Measurements from ENCODE around the gene ZFYVE26.
"Not testable (repeated sequence)": the region's sequence is repeated elsewhere in the genome, so short reads cannot be mapped to it uniquely, and the experiment has no call there.

ZFYVE26 gene

DNA sequence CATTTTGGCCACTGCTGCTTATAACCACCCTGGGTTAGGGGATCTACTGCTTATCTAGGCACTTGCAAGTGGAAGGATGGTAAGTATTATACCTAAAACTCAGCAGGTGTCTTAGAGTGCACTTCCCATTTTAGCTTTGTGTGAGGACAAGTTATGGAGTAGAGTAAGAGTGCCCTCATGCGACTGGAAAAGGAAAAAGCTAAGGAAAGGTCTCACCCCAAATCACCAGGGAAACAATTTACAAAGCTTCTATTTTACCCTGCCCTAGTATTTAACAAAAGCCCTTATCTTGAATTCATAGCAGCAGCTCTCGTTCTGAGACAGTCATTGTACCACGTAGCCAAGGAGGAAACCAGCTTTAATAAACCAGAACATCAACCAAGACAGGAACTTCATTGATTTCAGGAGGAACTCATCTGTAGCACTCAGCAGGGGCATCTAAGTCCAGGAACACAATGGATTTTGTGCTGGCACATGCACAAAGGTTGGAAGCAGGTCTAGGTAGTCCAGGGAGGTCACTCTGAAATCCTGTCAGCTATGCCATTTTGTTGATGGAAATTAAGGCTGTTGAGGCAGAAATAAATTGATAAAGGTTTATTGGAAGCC, 111.8 kb downstream of the ZFYVE26 start:
- peak; percentile 59 to 68 for DNase-seq

DNA sequence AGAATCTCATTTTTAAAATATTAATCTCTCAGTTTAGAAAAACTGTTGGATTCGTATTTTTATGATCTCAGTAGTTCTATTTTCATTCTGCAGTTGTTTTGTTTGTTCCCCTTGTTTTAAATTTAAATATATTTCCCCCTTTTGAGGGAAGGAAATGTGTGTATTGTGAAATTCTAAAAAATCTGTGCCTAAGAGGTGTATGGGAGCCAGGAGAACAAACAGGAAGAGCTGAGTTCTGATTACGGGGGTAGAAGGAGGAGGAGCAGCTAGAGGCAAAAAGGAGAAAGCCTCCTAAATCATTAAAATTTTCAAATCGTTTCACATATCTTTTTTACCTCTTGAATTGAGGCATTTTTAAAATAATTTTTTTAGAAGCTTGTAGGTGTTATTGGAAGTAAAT, 112.4 kb downstream of the ZFYVE26 start:
- no peak for DNase-seq

DNA sequence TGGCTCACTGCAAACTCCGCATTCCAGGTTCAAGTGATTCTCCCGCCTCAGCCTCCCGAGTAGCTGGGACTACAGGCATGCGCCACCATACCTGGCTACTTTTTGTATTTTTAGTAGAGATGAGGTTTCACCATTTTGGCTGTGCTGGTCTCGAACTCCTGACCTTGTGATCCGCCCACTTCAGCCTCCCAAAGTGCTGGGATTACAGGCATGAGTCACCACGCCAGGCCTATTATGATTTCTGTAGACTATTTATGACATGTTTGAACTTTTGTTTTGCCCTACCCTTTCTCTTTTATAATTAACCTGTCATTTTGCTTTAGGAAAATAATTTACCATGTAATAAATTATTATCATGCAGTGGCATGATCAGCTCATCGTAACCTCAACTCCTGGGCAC, 114.9 kb downstream of the ZFYVE26 start, which contains the start of gene RDH12:
RDH12 (plus strand) TSS at position 395 of the 400 bp plus-strand sequence. CDS start 20,757 bp downstream, outside the sequence.
- not testable (repeated sequence) for DNase-seq

DNA sequence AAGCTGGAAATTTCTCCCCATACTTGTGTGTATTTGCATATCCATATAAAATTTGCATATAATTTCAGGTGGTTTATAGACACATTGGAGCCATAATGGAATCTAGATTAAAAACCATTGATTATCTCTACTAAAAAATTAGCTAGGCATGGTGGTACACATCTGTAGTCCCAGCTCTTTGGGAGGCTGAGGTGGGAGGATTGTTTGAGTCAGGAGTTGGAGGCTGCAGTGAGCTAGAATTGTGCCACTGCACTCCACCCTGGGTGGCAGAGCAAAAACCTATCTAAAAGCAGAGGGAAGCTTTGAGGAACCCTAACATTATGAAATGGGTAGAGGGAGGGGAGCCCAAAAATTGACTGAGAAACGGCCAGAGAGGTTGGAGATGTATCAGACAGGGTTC, 118.2 kb downstream of the ZFYVE26 start:
- no peak for DNase-seq

DNA sequence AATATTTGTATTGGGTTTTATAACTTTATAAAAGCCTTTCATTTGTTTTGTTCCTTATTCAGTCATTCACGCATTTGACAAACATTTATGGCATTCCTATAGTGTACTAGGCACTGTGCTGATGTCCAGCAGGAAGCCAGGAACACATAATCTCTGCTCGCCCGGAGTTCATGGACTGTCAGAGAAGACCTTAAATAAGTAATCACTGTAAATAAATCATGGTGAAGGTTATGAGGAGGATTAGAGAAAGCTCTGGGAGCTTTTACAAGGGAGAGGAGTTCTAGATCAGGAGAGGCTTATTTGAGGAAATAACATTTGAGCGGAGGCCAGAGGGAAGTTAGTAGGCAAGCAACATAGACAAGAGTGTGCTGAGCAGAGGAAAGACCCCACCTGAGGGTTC, 119.4 kb downstream of the ZFYVE26 start:
- DNase-seq = no peak

All from SHP77 (cell line).